Lung (tissue), 12 donors: ENCODE measurements around the gene VWF. TPM values are rescaled to one million over a fixed set of nuclear protein-coding genes. Genes with fewer than 3 reads are reported as not detected.

ENCODE experiments used
- ATAC-seq: fragments of 200-7000 bp; cut with Tn5 transposase; one replicate; pipeline ENCODE4 v1.9.1; 2020; ENCODE audit warnings: moderate number of reproducible peaks; ENCODE audit not compliant: insufficient read depth, low FRiP score
- DNase-seq, 3 donors: peaks; one replicate each; pipeline ENCODE4 v3.0.0-alpha.2; 2013 to 2017
- H3K27ac ChIP-seq, 2 donors: one replicate each; pipeline ENCODE4 v1.5.1; 2013; ENCODE audit warnings: mild to moderate bottlenecking in 2 of 2, moderate library complexity in 2 of 2, control low read depth in 1 of 2, inconsistent platforms in 1 of 2, low read depth in 1 of 2, low read length in 1 of 2
- H3K27me3 ChIP-seq, 3 donors: one replicate each; pipeline ENCODE4 v1.5.1; 2013; ENCODE audit warnings: low read length in 2 of 3; ENCODE audit not compliant: control insufficient read depth in 3 of 3, insufficient read depth in 3 of 3
- H3K36me3 ChIP-seq, 4 donors: one replicate each; pipeline ENCODE4 v1.5.1; 2013; ENCODE audit warnings: low read length in 4 of 4, mild to moderate bottlenecking in 1 of 4, moderate library complexity in 1 of 4; ENCODE audit not compliant: control insufficient read depth in 4 of 4, insufficient read depth in 4 of 4
- H3K4me1 ChIP-seq, 5 donors: one replicate each; pipeline ENCODE4 v1.5.1; 2013; ENCODE audit warnings: low read length in 5 of 5, mild to moderate bottlenecking in 2 of 5, moderate library complexity in 1 of 5; ENCODE audit not compliant: control insufficient read depth in 5 of 5, insufficient read depth in 5 of 5
- H3K4me3 ChIP-seq: one replicate; pipeline ENCODE4 v1.5.1; 2013; ENCODE audit warnings: mild to moderate bottlenecking, control low read depth, moderate library complexity
- H3K9ac ChIP-seq, 2 donors: one replicate each; pipeline ENCODE4 v1.5.1; 2013; ENCODE audit warnings: low read length in 2 of 2, control low read depth in 1 of 2; ENCODE audit not compliant: insufficient read depth in 1 of 2
- H3K9me3 ChIP-seq, 4 donors: one replicate each; pipeline ENCODE4 v1.5.1; 2013; ENCODE audit warnings: low read length in 3 of 4, mild to moderate bottlenecking in 1 of 4, moderate library complexity in 1 of 4; ENCODE audit not compliant: control insufficient read depth in 4 of 4, insufficient read depth in 3 of 4
- CTCF ChIP-seq: IDR thresholded peaks from 2 replicates; pipeline ENCODE4 v1.5.1; 2012; ENCODE audit warnings: mild to moderate bottlenecking; ENCODE audit errors: control extremely low read depth, extremely low read depth
- WGBS, 2 donors: extraction: QIAGEN DNeasy Blood & Tissue Kit; methylation state at CpG; one replicate each; pipeline ENCODE4 v1.1.7; 2013; 5-methylcytosine and 5-hydroxymethylcytosine counted together
- polyA plus RNA-seq, 2 donors: library from polyadenylated mRNA; stranded (reverse); fragments of 200-250 nt; gene quantifications; one replicate each; pipeline ENCODE4 v1.2.1, GENCODE V29; 2013
- total RNA-seq, 2 donors: library from RNA; depleted of rRNA in 1 of 2; stranded (reverse); fragments of >200 nt in 1 of 2; gene quantifications; one replicate each; pipeline ENCODE4 v1.2.1, GENCODE V29; 2014 to 2021
- donor health status: control.
- donor health status: control.
- donor health status: Bipolar disorder and iron deficiency.
- donor health status: healthy.
- donor health status: DM: yes; HTN: yes; CAD: no.

The VWF gene
- total and polyA plus RNA-seq, 4 donors = 65.6 to 285 (median 249) TPM

DNA sequence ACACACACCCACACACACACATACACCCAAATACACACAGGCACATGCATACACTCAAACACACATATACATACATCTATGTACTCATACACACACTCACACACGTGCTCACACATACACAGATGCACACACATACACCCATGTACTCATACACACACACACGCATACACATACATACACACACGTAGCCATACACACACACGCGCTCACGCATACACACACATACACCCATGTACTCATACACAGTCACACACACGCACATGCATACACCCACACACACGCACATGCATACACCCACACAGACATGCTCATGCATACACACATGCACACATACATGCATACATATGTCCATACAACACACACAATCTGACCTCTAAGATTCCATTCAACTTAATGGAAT lies 91.7 kb downstream of the VWF start:
- Histone ChIP-seq H3K9ac (no peak overlapping the region), H3K27me3 (no peaks in the 10 kb centered on the region), H3K9me3 (no peaks in the 10 kb centered on the region), H3K27ac (no peak overlapping the region), H3K4me1 (no peaks in the 10 kb centered on the region), H3K4me3 (no peak overlapping the region), H3K36me3 (peaks cover 0 to 10% (median 0%) of the 10 kb centered on the region in 4 donors)
- DNase-seq (no peak), ATAC-seq (no peak)
- TF ChIP-seq CTCF = no peak
- WGBS, 2 donors = 81 to 93% methylated on average over 8 of the region's 8 CpGs

GRCh38 chr12:6031001-6031400 lies 93.5 kb downstream of the VWF start:
- no peaks in the 10 kb centered on the region for H3K27me3 ChIP-seq
- 81 to 85% methylated on average over 8 of the region's 8 CpGs for WGBS, 2 donors

GRCh38 chr12:6030081-6030480 lies 94.4 kb downstream of the VWF start:
- peaks cover 0 to 5% (median 0%) of the 10 kb centered on the region in 4 donors for H3K36me3 ChIP-seq
- H3K9me3 ChIP-seq = peaks cover 0 to 3% (median 1%) of the 10 kb centered on the region in 4 donors
- no peak overlapping the region for H3K27ac ChIP-seq
- H3K9ac ChIP-seq = no peak overlapping the region
- ATAC-seq = no peak
- H3K4me3 ChIP-seq = no peak overlapping the region
- no peak for DNase-seq
- no peaks in the 10 kb centered on the region for H3K27me3 ChIP-seq
- no peak for TF ChIP-seq CTCF
- no peaks in the 10 kb centered on the region for H3K4me1 ChIP-seq
- WGBS, 2 donors = 80 to 82% methylated on average over 3 of the region's 3 CpGs

More at GRCh38 chr12:6031001-6031400, 93.5 kb downstream of the VWF start:
- H3K9ac ChIP-seq = no peak overlapping the region
- no peak for TF ChIP-seq CTCF
- H3K9me3 ChIP-seq = peaks cover 0 to 3% (median 1%) of the 10 kb centered on the region in 4 donors
- H3K27ac ChIP-seq = no peak overlapping the region
- H3K4me3 ChIP-seq = no peak overlapping the region
- peaks cover 0 to 7% (median 0%) of the 10 kb centered on the region in 4 donors for H3K36me3 ChIP-seq
- H3K4me1 ChIP-seq = no peaks in the 10 kb centered on the region
- ATAC-seq = no peak
- DNase-seq = no peak

DNA sequence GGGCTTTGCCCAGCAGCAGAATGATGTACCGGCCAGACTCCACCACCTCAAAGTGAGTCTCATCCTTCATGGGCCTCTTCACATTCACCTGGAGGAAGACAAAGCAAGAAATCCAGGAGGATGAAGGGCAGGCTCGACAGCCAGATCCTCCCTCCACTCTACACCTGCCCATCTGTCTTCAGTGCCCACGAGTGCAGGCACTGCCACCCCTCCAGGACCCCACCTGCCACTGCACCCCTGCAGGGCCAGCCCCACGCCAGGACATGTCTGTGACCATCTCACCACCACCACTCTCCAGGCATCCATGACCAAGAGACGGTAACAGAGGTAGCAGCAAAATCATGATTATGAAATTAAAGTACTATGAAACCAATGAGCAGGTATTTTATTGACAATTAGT lies 95.1 kb downstream of the VWF start:
- DNase-seq = no peak
- no peak overlapping the region for H3K27ac ChIP-seq

More for the DNA sequence above, 95.1 kb downstream of the VWF start:
- no peak for ATAC-seq
- no peak overlapping the region for H3K9ac ChIP-seq
- peaks cover 0 to 3% (median 1%) of the 10 kb centered on the region in 4 donors for H3K9me3 ChIP-seq
- 90% methylated on average over 5 of the region's 5 CpGs for WGBS, 2 donors
- peaks cover 0 to 5% (median 0%) of the 10 kb centered on the region in 4 donors for H3K36me3 ChIP-seq
- H3K4me1 ChIP-seq = no peaks in the 10 kb centered on the region
- no peak overlapping the region for H3K4me3 ChIP-seq
- no peak for TF ChIP-seq CTCF
- H3K27me3 ChIP-seq = no peaks in the 10 kb centered on the region
